HepG2 (cell line): Measurements from ENCODE around the gene RERE. TPM values are rescaled to one million over a fixed set of nuclear protein-coding genes. Genes with fewer than 3 reads are reported as not detected.
A peak's percentile ranks its signal among the peaks of the same experiment; 100 is the strongest.

Experiments used
- ATAC-seq: fragments of 200-7000 bp; cut with Tn5 transposase; 3 replicates; pipeline ENCODE4 v1.9.1; 2020; ENCODE audit warnings: mild to moderate bottlenecking, moderate library complexity
- BruUV-seq: library from RNA; stranded (reverse); fragments of 400-500 nt; replicated peaks from 2 replicates; lab custom pipeline; 2021; lab: Mats Ljungman, UMichigan
- CTCF ChIA-PET: fragments of 300-600 bp; formaldehyde crosslinking; extraction: SDS; loops from one replicate; lab custom pipeline; 2021; ENCODE audit warnings: low total read pairs, inconsistent platforms, low intra/inter-chr PET ratio; lab: Yijun Ruan, JAX
- POLR2A ChIA-PET: fragments of 350-600 bp; sonication (Branson Sonifier 250); formaldehyde crosslinking; loops from one replicate; lab custom pipeline; 2020; ENCODE audit warnings: antibody characterized with exemption, inconsistent platforms; lab: Yijun Ruan, JAX
- DNase-seq: peaks from one replicate; pipeline ENCODE4 v3.0.0-alpha.2; 2015; ENCODE audit warnings: low spot score
- FAIRE-seq: peaks from 3 replicates; lab custom pipeline; 2011; peaks lifted over from hg19 to GRCh38; lab: Jason Lieb, UNC
- H2AFZ ChIP-seq: one replicate; pipeline ENCODE4 v1.6.1; 2011; ENCODE audit warnings: low read length, inconsistent platforms
- H3K27ac ChIP-seq: fragments of 300-600 bp; 3 replicates; pipeline ENCODE4 v1.8.0; 2011; ENCODE audit warnings: mixed run types, mild to moderate bottlenecking, mixed read lengths, low read length, inconsistent platforms; ENCODE audit not compliant: insufficient read depth; ENCODE audit errors: extremely low read length
- H3K27me3 ChIP-seq, 2 experiments: fragments of 200-600 bp in 1 of 2; 2 replicates in 1 of 2; 3 replicates in 1 of 2; pipeline versions ENCODE4 v1.6.0 to v1.8.0; 2011; ENCODE audit warnings: low read length in 2 of 2, mild to moderate bottlenecking in 2 of 2, moderate library complexity in 2 of 2, inconsistent platforms in 1 of 2; ENCODE audit not compliant: insufficient read depth in 2 of 2, control insufficient read depth in 1 of 2
- H3K36me3 ChIP-seq, 2 experiments: fragments of 200-600 bp in 1 of 2; replicated peaks in 1 of 2; 2 replicates in 1 of 2; 3 replicates in 1 of 2; pipeline versions ENCODE4 v1.5.1 to v1.8.0; 2011; ENCODE audit warnings: low read length in 2 of 2, inconsistent platforms in 1 of 2; ENCODE audit not compliant: insufficient read depth in 2 of 2, control insufficient read depth in 1 of 2
- H3K4me1 ChIP-seq: 2 replicates; pipeline ENCODE4 v1.5.1; 2012; ENCODE audit warnings: low read length, inconsistent platforms; ENCODE audit not compliant: insufficient read depth
- H3K4me2 ChIP-seq: 2 replicates; pipeline ENCODE4 v1.6.0; 2011; ENCODE audit warnings: low read depth, low read length, inconsistent platforms
- H3K4me3 ChIP-seq, 3 experiments: fragments of 200-600 bp in 1 of 3; sonication (generic), shearing (Covaris generic) in 1 of 3; replicated peaks in 1 of 3; 2 replicates each; pipeline ENCODE4 v1.5.1; 2011 to 2016; ENCODE audit warnings: low read length in 3 of 3, inconsistent platforms in 2 of 3, low read depth in 2 of 3, mild to moderate bottlenecking in 2 of 3, control low read depth in 1 of 3, mixed read lengths in 1 of 3; ENCODE audit not compliant: insufficient read depth in 1 of 3
- H3K79me2 ChIP-seq: one replicate; pipeline ENCODE4 v1.6.1; 2011; ENCODE audit warnings: low read length, inconsistent platforms; ENCODE audit not compliant: insufficient read depth
- H3K9ac ChIP-seq: 2 replicates; pipeline ENCODE4 v1.6.0; 2011; ENCODE audit warnings: mild to moderate bottlenecking, low read depth, low read length, inconsistent platforms; ENCODE audit not compliant: insufficient read depth
- H3K9me3 ChIP-seq: 2 replicates; pipeline ENCODE4 v1.5.1; 2012; ENCODE audit warnings: mild to moderate bottlenecking, low read length
- H4K20me1 ChIP-seq: 2 replicates; pipeline ENCODE4 v1.6.0; 2011; ENCODE audit warnings: inconsistent platforms, mild to moderate bottlenecking, low read length, moderate library complexity; ENCODE audit not compliant: insufficient read depth
- E2F1 ChIP-seq: sonication (generic); formaldehyde crosslinking; IDR thresholded peaks from 2 replicates; pipeline ENCODE4 v1.5.0; 2020; ENCODE audit warnings: missing genetic modification reagents
- FOXA1 ChIP-seq, 2 experiments: fragments of 450-650 bp in 1 of 2; sonication (generic) in 1 of 2; formaldehyde crosslinking in 1 of 2; IDR thresholded peaks; 2 replicates each; pipeline versions ENCODE4 v1.4.0 to v1.6.1; 2016 to 2020; ENCODE audit warnings: missing genetic modification reagents in 1 of 2
- KLF13 ChIP-seq: sonication (generic); formaldehyde crosslinking; IDR thresholded peaks from 2 replicates; pipeline ENCODE4 v1.4.0; 2020; ENCODE audit warnings: mild to moderate bottlenecking, missing genetic modification reagents
- SAP130 ChIP-seq: IDR thresholded peaks from 2 replicates; pipeline ENCODE4 v1.6.1; 2016; ENCODE audit warnings: low read depth
- SOX13 ChIP-seq, 3 experiments: fragments of 450-650 bp in 1 of 3; sonication (generic) in 1 of 3; formaldehyde crosslinking in 1 of 3; IDR thresholded peaks in 2 of 3; conservative IDR thresholded peaks in 1 of 3; 2 replicates each; pipeline versions ENCODE4 v1.5.0 to v1.6.1; 2016 to 2020; ENCODE audit warnings: antibody characterized with exemption in 1 of 3, mild to moderate bottlenecking in 1 of 3, missing compliant biosample characterization in 1 of 3, missing genetic modification reagents in 1 of 3, moderate library complexity in 1 of 3
- ZBTB7B ChIP-seq: sonication (generic); formaldehyde crosslinking; IDR thresholded peaks from 2 replicates; pipeline ENCODE4 v1.4.0; 2020; ENCODE audit warnings: missing genetic modification reagents
- ZNF580 ChIP-seq: IDR thresholded peaks from 2 replicates; pipeline ENCODE4 v1.6.1; 2016; ENCODE audit warnings: low read depth, borderline replicate concordance
- ZNF646 ChIP-seq: sonication (generic); formaldehyde crosslinking; IDR thresholded peaks from 2 replicates; pipeline ENCODE4 v1.9.0; 2021; ENCODE audit warnings: mild to moderate bottlenecking, missing genetic modification reagents
- ZNF691 ChIP-seq: sonication (generic); formaldehyde crosslinking; IDR thresholded peaks from 2 replicates; pipeline ENCODE4 v1.4.0; 2020; ENCODE audit warnings: missing genetic modification reagents, low read depth, mild to moderate bottlenecking, borderline replicate concordance
- WGBS: methylation state at CpG from one replicate; pipeline ENCODE4 v1.1.6; 2017; ENCODE audit warnings: low lambda C conversion rate; 5-methylcytosine and 5-hydroxymethylcytosine counted together
- in situ Hi-C: cut with HindIII; loops from 2 replicates; pipeline ENCODE4 v1.10.0; 2017; ENCODE audit warnings: low pct_unique_long_range_greater_than_20kb; ENCODE audit not compliant: extremely low pct_ligation_motif_present
- intact Hi-C: fragments of 100-400 bp; cut with micrococcal nuclease; formaldehyde crosslinking; loops from one replicate; pipeline ENCODE4 v1.10.0; 2022; ENCODE audit not compliant: unreplicated experiment
- polyA plus RNA-seq, 8 experiments: library from polyadenylated mRNA; depleted of rRNA in 3 of 8; stranded (reverse) in 7 of 8; unstranded in 1 of 8; fragments of >200 nt; fragmentation: Illumina TruSeq in 4 of 8; extraction: Trizol in 4 of 8; gene quantifications; 2 replicates each; pipeline versions ENCODE4 v1.2.1 to v1.2.3, GENCODE V29; 2011 to 2016; ENCODE audit warnings: low read depth in 4 of 8, missing spikeins in 1 of 8, mixed read lengths in 1 of 8; ENCODE audit not compliant: insufficient read depth in 1 of 8
- total RNA-seq, 5 experiments: library from RNA; depleted of rRNA; stranded (reverse); fragments of >200 nt; fragmentation: Illumina TruSeq; extraction: Trizol; gene quantifications; 2 replicates each; pipeline ENCODE4 v1.2.3, GENCODE V29; 2016; ENCODE audit warnings: low read depth in 1 of 5

Gene RERE
- total and polyA plus RNA-seq, 2 of the 13 experiments (the other 11 are each of a cell fraction or from before 2014, with no cell fraction given), result 18.3 to 21.9 TPM

- CTCF ChIA-PET, result no interaction called here
- WGBS, result 82% methylated on average over 7 of the region's 7 CpGs
- TF ChIP-seq FOXA1 (IDR thresholded peaks at IDR 0.05) (no peak), FOXA1 (CRISPR knock-in tag; IDR thresholded peaks at IDR 0.05) (peak; percentile 62; the same call in 1 of the 2 replicates), E2F1 (CRISPR knock-in tag) (no peak), ZNF691 (CRISPR knock-in tag) (no peak), SOX13 (IDR thresholded peaks at IDR 0.05) (no peak), SOX13 (CRISPR knock-in tag; conservative IDR thresholded peaks at IDR 0.05 in 1 of 2, IDR thresholded peaks at IDR 0.05 in 1 of 2) (peak in 1 of 2 experiments; percentile 21; a peak in 1 of 4 replicates), ZBTB7B (CRISPR knock-in tag) (no peak), SAP130 (CRISPR knock-in tag) (no peak), ZNF646 (CRISPR knock-in tag) (no peak), KLF13 (no peak), ZNF580 (CRISPR knock-in tag) (no peak)
Measured at GRCh38 chr1:8629241-8630091, 188.0 kb downstream of the RERE start.

More at GRCh38 chr1:8629241-8630091, 188.0 kb downstream of the RERE start:
- Histone ChIP-seq H3K4me2 (no peak overlapping the region), H3K79me2 (peaks cover 98% of the 10 kb centered on the region), H3K4me3 (no peak overlapping the region), H2AFZ (no peak overlapping the region), H3K9me3 (no peaks in the 10 kb centered on the region), H3K9ac (no peak overlapping the region), H3K27me3 (no peaks in the 10 kb centered on the region), H3K36me3 (peaks cover 8 to 17% of the 10 kb centered on the region in 2 experiments; a peak in 4 of 5 replicates), H4K20me1 (peaks cover 85% of the 10 kb centered on the region), H3K27ac (no peak overlapping the region), H3K4me1 (peaks cover 65% of the 10 kb centered on the region)
- POLR2A ChIA-PET, result no interaction called here
- FAIRE-seq (peak; percentile 55), ATAC-seq (peak; percentile 55), DNase-seq (peak; percentile 26)
- in situ Hi-C loops, result no loop called here
- intact Hi-C loops, result no loop called here
- BruUV-seq, result no TSS peak
